Endodermal cell (in vitro differentiated cells): ENCODE results near the gene ATP6V0D1. TPM values are rescaled to one million over a fixed set of nuclear protein-coding genes. Genes with fewer than 3 reads are reported as not detected.

Source experiments
- DNase-seq: peaks from one replicate; pipeline ENCODE4 v3.0.0-alpha.2; 2017
- H3K27ac ChIP-seq: 2 replicates; pipeline ENCODE4 v1.5.1; 2013; ENCODE audit warnings: mild to moderate bottlenecking, low read depth, low read length, moderate library complexity
- H3K27me3 ChIP-seq: 2 replicates; pipeline ENCODE4 v1.6.1; 2013; ENCODE audit warnings: mild to moderate bottlenecking, low read length, moderate library complexity; ENCODE audit not compliant: insufficient read depth, control insufficient read depth, poor library complexity, severe bottlenecking
- H3K36me3 ChIP-seq: 2 replicates; pipeline ENCODE4 v1.7.0; 2013; ENCODE audit warnings: mild to moderate bottlenecking, low read length, moderate library complexity; ENCODE audit not compliant: control insufficient read depth, insufficient read depth
- H3K4me1 ChIP-seq: one replicate; pipeline ENCODE4 v1.7.0; 2013; ENCODE audit warnings: low read length; ENCODE audit not compliant: control insufficient read depth, insufficient read depth
- H3K4me3 ChIP-seq: 2 replicates; pipeline ENCODE4 v1.5.1; 2013; ENCODE audit warnings: mild to moderate bottlenecking, low read length, moderate library complexity
- H3K9ac ChIP-seq: 2 replicates; pipeline ENCODE4 v1.6.1; 2013; ENCODE audit warnings: mild to moderate bottlenecking, low read length, moderate library complexity; ENCODE audit not compliant: poor library complexity, severe bottlenecking; ENCODE audit errors: extremely low read depth
- H3K9me3 ChIP-seq: 2 replicates; pipeline ENCODE4 v1.6.1; 2013; ENCODE audit warnings: mild to moderate bottlenecking, low read length, moderate library complexity; ENCODE audit not compliant: control insufficient read depth
- H3K27ac Mint-ChIP-seq: 2 replicates; pipeline ENCODE4 v1.8.0; 2020; ENCODE audit warnings: mixed read lengths
- H3K27me3 Mint-ChIP-seq: 2 replicates; pipeline ENCODE4 v1.8.0; 2021; ENCODE audit warnings: mild to moderate bottlenecking, mixed read lengths; ENCODE audit not compliant: insufficient read depth
- H3K36me3 Mint-ChIP-seq: 2 replicates; pipeline ENCODE4 v1.8.0; 2020; ENCODE audit warnings: low read depth, mixed read lengths
- H3K4me1 Mint-ChIP-seq: 2 replicates; pipeline ENCODE4 v1.8.0; 2020; ENCODE audit warnings: mixed read lengths
- H3K4me3 Mint-ChIP-seq: 2 replicates; pipeline ENCODE4 v1.8.0; 2020; ENCODE audit warnings: mild to moderate bottlenecking, moderate library complexity, mixed read lengths
- H3K9me3 Mint-ChIP-seq: 2 replicates; pipeline ENCODE4 v1.8.0; 2020; ENCODE audit warnings: mild to moderate bottlenecking, mixed read lengths
- CTCF ChIP-seq: fragments of 200-600 bp; sonication (generic); conservative IDR thresholded peaks from 2 replicates; pipeline ENCODE4 v1.5.0; 2021; ENCODE audit warnings: antibody characterized with exemption, mild to moderate bottlenecking
- WGBS, 2 experiments: methylation state at CpG; one replicate each; pipeline versions ENCODE4 v1.1.5 to v1.1.7; 2013; ENCODE audit warnings: missing lambda C conversion rate in 2 of 2, mixed read lengths in 1 of 2; ENCODE audit not compliant: insufficient coverage in 1 of 2, insufficient read length in 1 of 2; 5-methylcytosine and 5-hydroxymethylcytosine counted together
- total RNA-seq, 2 donors: library from RNA; stranded (reverse); fragmentation: NEBNext Ultra II Directional in 1 of 2; extraction: Animal tissue kit (Norgen Biotek cat#: 25700) in 1 of 2; gene quantifications; 2 replicates in 1 of 2; 3 replicates in 1 of 2; pipeline ENCODE4 v1.2.1, GENCODE V29; 2021

ATP6V0D1 gene
- total RNA-seq, 2 donors from 2014 or later = 56.0 to 58.3 TPM

- Mint-ChIP-seq H3K27me3 (no peaks in the 10 kb centered on the region), H3K27ac (no peak overlapping the region), H3K36me3 (peaks cover 22% of the 10 kb centered on the region)
Observed at GRCh38 chr16:67441271-67441753, 39.6 kb downstream of the ATP6V0D1 start.

GRCh38 chr16:67438824-67439393, 42.0 kb downstream of the ATP6V0D1 start:
- H3K27me3 ChIP-seq = no peaks in the 10 kb centered on the region
- no peak overlapping the region for H3K9ac ChIP-seq
- Mint-ChIP-seq H3K27ac (no peak overlapping the region), H3K36me3 (peaks cover 22% of the 10 kb centered on the region), H3K27me3 (peaks cover 3% of the 10 kb centered on the region), H3K4me1 (peaks cover 5% of the 10 kb centered on the region), H3K4me3 (no peak overlapping the region), H3K9me3 (no peaks in the 10 kb centered on the region)
- no peak for DNase-seq
- no peaks in the 10 kb centered on the region for H3K4me1 ChIP-seq
- H3K27ac ChIP-seq = no peak overlapping the region
- 96% methylated on average over 15 to 19 of the region's 19 CpGs for WGBS, 2 experiments
- H3K9me3 ChIP-seq = no peaks in the 10 kb centered on the region
- no peak for TF ChIP-seq CTCF
- peaks cover 10% of the 10 kb centered on the region for H3K36me3 ChIP-seq
- H3K4me3 ChIP-seq = no peak overlapping the region

More at GRCh38 chr16:67441271-67441753, 39.6 kb downstream of the ATP6V0D1 start:
- 94 to 96% methylated on average over 11 to 17 of the region's 17 CpGs for WGBS, 2 experiments
- H3K4me1 ChIP-seq = no peaks in the 10 kb centered on the region
- no peak for TF ChIP-seq CTCF
- no peaks in the 10 kb centered on the region for H3K27me3 ChIP-seq
- no peak for DNase-seq
- H3K36me3 ChIP-seq = peaks cover 10% of the 10 kb centered on the region
- no peaks in the 10 kb centered on the region for H3K9me3 ChIP-seq
- no peak overlapping the region for H3K9ac ChIP-seq
- no peak overlapping the region for H3K27ac ChIP-seq
- H3K4me3 ChIP-seq = no peak overlapping the region
- peaks cover 3% of the 10 kb centered on the region for H3K4me1 Mint-ChIP-seq
- H3K4me3 Mint-ChIP-seq = no peak overlapping the region
- no peaks in the 10 kb centered on the region for H3K9me3 Mint-ChIP-seq

- no peaks in the 10 kb centered on the region for H3K27me3 ChIP-seq
- H3K4me3 ChIP-seq = no peak overlapping the region
- no peak for DNase-seq
- peaks cover 22% of the 10 kb centered on the region for H3K36me3 Mint-ChIP-seq
- peaks cover 10% of the 10 kb centered on the region for H3K36me3 ChIP-seq
- no peak overlapping the region for H3K4me3 Mint-ChIP-seq
- H3K9ac ChIP-seq = no peak overlapping the region
- no peak overlapping the region for H3K27ac ChIP-seq
- H3K9me3 Mint-ChIP-seq = no peaks in the 10 kb centered on the region
- peaks cover 5% of the 10 kb centered on the region for H3K4me1 Mint-ChIP-seq
- peaks cover 3% of the 10 kb centered on the region for H3K27me3 Mint-ChIP-seq
- WGBS, 2 experiments = 94 to 97% methylated on average over 11 to 17 of the region's 20 CpGs
- no peaks in the 10 kb centered on the region for H3K4me1 ChIP-seq
- no peaks in the 10 kb centered on the region for H3K9me3 ChIP-seq
- H3K27ac Mint-ChIP-seq = no peak overlapping the region
- TF ChIP-seq CTCF = no peak
Observed at GRCh38 chr16:67438098-67438791, 42.7 kb downstream of the ATP6V0D1 start.
